Natural killer cell treated with Interleukin-12 subunit alpha and Interleukin-12 subunit beta and Interleukin-15 and Interleukin-18, amount 100 ng/mL, for 72 hours (primary cell): ENCODE measurements around the gene ADPRM. TPM values are rescaled to one million over a fixed set of nuclear protein-coding genes. Genes with fewer than 3 reads are reported as not detected.
A peak's percentile ranks its signal among the peaks of the same experiment; 100 is the strongest.

Experiments
- ATAC-seq, 2 donors: fragments of 150-1000 bp; cut with Tn5 transposase in 1 of 2; sonication (Bioruptor Pico), chemical (Tn5 transposase) in 1 of 2; 2 replicates each; pipeline ENCODE4 v1.10.0; 2021
- DNase-seq: peaks from one replicate; pipeline ENCODE4 v3.0.0; 2022; ENCODE audit warnings: low spot score
- H3K27ac Mint-ChIP-seq, 2 donors: 1 replicate in 1 of 2; 2 replicates in 1 of 2; pipeline ENCODE4 v1.8.0; 2022; ENCODE audit warnings: mixed read lengths in 2 of 2, mild to moderate bottlenecking in 1 of 2, moderate library complexity in 1 of 2
- H3K27me3 Mint-ChIP-seq, 2 donors: 1 replicate in 1 of 2; 2 replicates in 1 of 2; pipeline ENCODE4 v1.8.0; 2022; ENCODE audit warnings: mixed read lengths in 2 of 2
- H3K36me3 Mint-ChIP-seq: one replicate; pipeline ENCODE4 v1.8.0; 2022; ENCODE audit warnings: mixed read lengths
- H3K4me1 Mint-ChIP-seq, 2 donors: 1 replicate in 1 of 2; 2 replicates in 1 of 2; pipeline ENCODE4 v1.8.0; 2022; ENCODE audit warnings: low read depth in 2 of 2, mixed read lengths in 2 of 2, mild to moderate bottlenecking in 1 of 2
- H3K4me3 Mint-ChIP-seq: one replicate; pipeline ENCODE4 v1.8.0; 2022; ENCODE audit warnings: mixed read lengths
- H3K9me3 Mint-ChIP-seq: 2 replicates; pipeline ENCODE4 v1.8.0; 2022; ENCODE audit warnings: mixed read lengths
- total RNA-seq, 2 donors: library from RNA; stranded (reverse); gene quantifications; one replicate each; pipeline ENCODE4 v1.2.3, GENCODE V29; 2022

ADPRM gene
- total RNA-seq, 2 donors from 2014 or later: 7.8 to 9.4 TPM

DNA sequence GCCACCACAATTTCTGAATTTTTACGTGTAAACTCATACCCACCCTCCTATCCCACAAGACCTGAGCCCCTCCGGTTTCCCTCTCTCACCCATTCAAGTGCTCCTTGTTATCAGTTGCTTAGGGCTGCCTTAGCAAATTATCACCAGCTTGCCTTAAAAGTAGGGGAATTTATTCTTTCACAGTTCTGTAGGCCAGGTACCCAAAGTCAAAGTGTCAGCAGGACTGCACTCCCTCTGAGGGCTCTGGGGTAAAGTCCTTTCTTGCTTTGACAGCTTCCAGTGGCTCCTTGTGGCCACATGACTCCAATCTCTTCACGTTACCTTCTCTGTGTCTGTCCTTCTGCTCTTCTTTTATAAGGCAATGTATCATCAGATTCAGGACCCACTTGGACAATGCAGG is 40.3 kb downstream of the ADPRM start:
- Mint-ChIP-seq H3K27me3 (peaks cover 14 to 19% of the 10 kb centered on the region in 2 donors), H3K9me3 (no peaks in the 10 kb centered on the region), H3K27ac (no peak overlapping the region), H3K36me3 (no peaks in the 10 kb centered on the region), H3K4me1 (peaks cover 0 to 5% of the 10 kb centered on the region in 2 donors), H3K4me3 (no peak overlapping the region)
- DNase-seq (no peak), ATAC-seq (no peak)

DNA sequence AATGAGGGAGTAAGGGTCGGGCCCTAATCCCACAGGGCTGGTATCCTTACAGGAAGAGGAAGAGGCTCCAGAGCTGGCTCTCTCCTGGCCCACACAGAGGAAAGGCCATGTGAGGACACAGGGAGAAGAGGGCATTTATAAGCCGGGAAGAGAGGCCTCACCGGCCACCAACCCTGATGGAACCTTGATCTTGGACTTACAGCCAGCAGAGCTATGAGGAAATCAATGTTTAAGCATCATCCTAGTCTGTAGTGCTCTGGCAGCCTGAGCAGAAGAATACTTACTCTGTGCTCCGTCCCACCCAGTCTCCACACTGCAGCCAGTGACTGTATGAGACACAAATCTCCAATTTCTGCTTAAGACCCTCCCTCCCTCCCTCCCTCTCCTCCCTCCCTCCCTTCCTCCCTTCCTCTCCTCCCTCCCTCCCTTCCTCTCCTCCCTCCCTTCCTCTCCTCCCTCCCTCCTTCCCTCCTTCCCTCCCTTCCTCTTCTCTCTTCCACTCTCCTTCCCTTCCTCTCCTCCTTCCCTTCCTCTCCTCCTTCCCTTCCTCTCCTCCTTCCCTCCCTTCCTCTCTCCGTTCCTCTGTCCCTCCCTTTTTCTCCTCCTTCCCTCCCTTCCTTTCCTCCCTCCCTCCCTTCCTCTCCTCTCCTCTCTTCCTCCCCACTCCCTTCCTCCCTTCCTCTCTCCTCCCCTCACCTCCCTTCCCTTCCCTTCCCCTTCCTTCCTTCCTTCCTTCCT is 41.3 kb downstream of the ADPRM start:
- no peak overlapping the region for H3K27ac Mint-ChIP-seq
- H3K9me3 Mint-ChIP-seq: no peaks in the 10 kb centered on the region
- H3K4me1 Mint-ChIP-seq: peaks cover 0 to 5% of the 10 kb centered on the region in 2 donors
- ATAC-seq (no peak), DNase-seq (no peak)
- H3K4me3 Mint-ChIP-seq: no peak overlapping the region
- no peaks in the 10 kb centered on the region for H3K36me3 Mint-ChIP-seq
- peaks cover 14 to 21% of the 10 kb centered on the region in 2 donors for H3K27me3 Mint-ChIP-seq

DNA sequence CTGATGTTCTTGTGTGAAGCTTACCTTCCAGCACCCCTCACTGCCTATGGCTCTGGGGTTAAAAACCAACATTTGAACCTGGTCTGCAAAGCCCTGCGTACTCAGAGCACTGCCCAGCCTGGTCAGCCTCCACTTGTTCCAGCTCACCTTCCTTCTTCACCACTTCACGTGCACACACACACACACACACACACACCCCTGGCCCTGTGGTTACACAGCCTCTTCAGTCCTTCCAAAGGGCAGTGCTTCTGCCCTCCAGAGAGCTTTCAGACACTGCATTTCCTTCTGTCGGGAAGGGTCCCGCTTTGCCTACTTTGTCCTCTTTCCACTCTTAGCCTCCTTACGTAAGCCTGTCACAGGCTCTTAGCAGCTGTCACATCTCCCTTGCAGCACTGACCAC is 42.0 kb downstream of the ADPRM start:
- Mint-ChIP-seq H3K9me3 (no peaks in the 10 kb centered on the region), H3K27me3 (peaks cover 17 to 28% of the 10 kb centered on the region in 2 donors), H3K36me3 (no peaks in the 10 kb centered on the region), H3K4me1 (peaks cover under 1 to 5% of the 10 kb centered on the region in 2 donors), H3K4me3 (no peak overlapping the region), H3K27ac (no peak overlapping the region)
- DNase-seq (no peak), ATAC-seq (no peak)

DNA sequence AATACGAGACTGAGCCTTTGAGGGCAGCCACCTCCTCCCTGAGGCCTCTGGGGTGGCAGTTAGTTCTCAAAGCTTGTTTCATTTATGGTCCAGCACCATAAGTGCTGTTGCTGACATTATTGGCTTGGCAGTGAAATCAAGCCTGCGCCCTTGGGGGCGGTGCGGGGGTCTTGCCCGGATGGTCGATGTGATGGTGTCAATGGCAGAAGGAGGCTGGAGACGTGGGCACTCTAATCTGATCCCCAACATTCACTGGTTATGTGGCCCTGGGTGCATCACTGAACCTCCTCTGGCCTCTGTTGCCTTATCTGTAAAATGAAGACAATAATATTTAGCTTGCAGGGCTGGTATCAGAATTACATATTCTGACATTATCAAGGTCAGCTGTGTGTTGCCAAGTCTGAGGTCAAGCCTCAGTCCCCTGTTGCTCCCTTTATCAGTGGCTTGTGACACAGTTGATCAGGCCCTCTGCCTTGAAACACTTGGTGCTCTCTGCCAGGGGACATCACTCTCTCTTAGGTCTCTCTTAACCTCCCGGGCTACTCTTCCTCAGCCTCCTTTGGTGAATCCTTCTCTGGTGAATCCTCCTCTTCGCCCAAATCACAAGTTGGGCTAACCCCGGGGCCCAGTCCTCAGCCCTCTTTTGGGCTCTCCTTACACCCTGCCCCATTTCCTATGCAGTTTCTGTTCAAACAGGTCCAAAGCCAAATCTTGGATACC is 44.2 kb downstream of the ADPRM start:
- Mint-ChIP-seq H3K27me3 (peaks cover 18 to 32% of the 10 kb centered on the region in 2 donors), H3K4me1 (peaks cover 4 to 5% of the 10 kb centered on the region in 2 donors), H3K27ac (no peak overlapping the region), H3K4me3 (no peak overlapping the region), H3K36me3 (no peaks in the 10 kb centered on the region), H3K9me3 (no peaks in the 10 kb centered on the region)
- DNase-seq (no peak), ATAC-seq (peak in 1 of 2 donors; percentile 45)

DNA sequence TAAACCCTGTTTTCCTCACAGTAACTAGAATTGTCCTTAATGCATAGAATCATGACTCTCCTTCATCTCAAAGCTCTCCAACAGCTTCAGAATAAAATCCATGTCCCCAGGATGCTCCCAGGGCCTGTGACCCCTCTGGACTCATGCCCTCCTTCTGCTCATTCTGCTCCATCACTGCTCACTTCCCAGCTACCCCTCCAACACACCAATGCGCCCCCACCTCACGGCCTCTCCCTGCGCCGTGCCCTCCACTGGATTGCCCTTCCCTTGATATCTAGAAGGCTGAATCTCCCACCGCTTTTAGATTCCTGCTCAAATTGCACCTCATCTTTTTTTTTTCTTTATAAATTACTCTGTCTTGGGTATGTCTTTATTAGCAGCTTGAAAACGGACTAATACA is 45.0 kb downstream of the ADPRM start:
- ATAC-seq: no peak

DNA sequence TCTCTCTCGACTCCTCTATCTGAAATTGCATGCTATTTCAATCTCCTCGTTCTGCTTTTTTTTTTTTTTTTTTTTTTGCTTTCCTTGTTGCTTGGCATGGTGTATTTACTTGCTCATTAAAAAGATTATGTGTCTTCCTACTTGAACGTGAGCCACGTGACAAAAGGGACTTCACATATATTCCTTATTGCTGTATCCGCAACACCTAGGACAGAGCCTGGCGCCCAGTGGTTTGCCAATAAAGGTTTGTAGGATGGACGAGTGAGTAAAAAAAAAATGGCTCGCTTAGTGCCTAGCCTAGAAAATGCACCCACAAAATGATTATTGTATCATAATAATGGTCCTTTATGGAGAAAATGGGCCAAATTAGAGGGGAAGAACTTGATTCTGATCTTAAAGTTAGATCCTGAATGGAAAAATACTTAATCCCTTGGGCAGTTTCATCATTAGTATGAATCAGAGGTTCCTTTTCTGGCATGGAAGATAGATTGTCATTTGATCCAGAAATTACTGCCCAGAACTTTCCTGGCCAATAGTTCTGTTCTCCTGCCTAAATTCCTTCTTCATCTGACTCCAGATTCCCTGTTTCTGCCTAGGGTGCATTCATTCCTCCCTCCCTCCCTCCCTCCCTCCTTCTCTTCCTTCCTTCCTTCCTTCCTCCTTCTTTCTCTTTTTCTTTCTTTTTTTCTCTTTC is 46.1 kb downstream of the ADPRM start:
- no peak for ATAC-seq
- peaks cover 0 to 4% of the 10 kb centered on the region in 2 donors for H3K4me1 Mint-ChIP-seq
- no peak overlapping the region for H3K27ac Mint-ChIP-seq

More for the DNA sequence above, 45.0 kb downstream of the ADPRM start:
- Mint-ChIP-seq H3K4me1 (peaks cover 0 to 4% of the 10 kb centered on the region in 2 donors), H3K4me3 (no peak overlapping the region), H3K36me3 (no peaks in the 10 kb centered on the region), H3K9me3 (no peaks in the 10 kb centered on the region), H3K27me3 (peaks cover 18 to 36% of the 10 kb centered on the region in 2 donors), H3K27ac (no peak overlapping the region)
- DNase-seq: no peak

DNA sequence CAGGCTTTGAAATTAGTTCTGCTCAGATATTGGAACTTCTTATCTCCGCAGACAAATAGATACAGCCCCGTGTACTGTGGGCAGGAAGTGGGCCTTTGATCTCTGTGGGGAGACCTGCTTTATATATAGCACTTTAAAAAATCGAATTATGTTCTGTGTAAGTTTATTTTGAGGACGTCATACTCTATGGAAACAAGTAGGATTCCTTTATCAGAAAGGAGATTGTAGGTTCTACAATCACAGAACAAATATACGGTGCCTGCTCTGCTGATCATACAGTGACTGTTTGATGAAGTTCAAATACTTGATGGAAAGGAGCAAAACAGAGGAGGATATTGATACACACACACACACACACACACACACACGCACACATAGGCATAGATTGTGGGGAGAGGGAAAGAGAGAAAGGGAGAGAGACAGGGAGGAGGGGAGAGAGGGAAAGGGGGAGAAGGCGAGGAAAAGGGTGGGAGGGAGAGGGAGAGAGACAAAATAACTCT is 47.2 kb downstream of the ADPRM start:
- DNase-seq: no peak
- no peaks in the 10 kb centered on the region for H3K36me3 Mint-ChIP-seq
- H3K4me3 Mint-ChIP-seq: no peak overlapping the region
- peaks cover 16 to 30% of the 10 kb centered on the region in 2 donors for H3K27me3 Mint-ChIP-seq
- peaks cover 0 to 4% of the 10 kb centered on the region in 2 donors for H3K4me1 Mint-ChIP-seq
- no peak for ATAC-seq
- no peak overlapping the region for H3K27ac Mint-ChIP-seq
- no peaks in the 10 kb centered on the region for H3K9me3 Mint-ChIP-seq

More for the DNA sequence above, 46.1 kb downstream of the ADPRM start:
- no peak for DNase-seq
- H3K36me3 Mint-ChIP-seq: no peaks in the 10 kb centered on the region
- H3K27me3 Mint-ChIP-seq: peaks cover 18 to 33% of the 10 kb centered on the region in 2 donors
- H3K4me3 Mint-ChIP-seq: no peak overlapping the region
- H3K9me3 Mint-ChIP-seq: no peaks in the 10 kb centered on the region

DNA sequence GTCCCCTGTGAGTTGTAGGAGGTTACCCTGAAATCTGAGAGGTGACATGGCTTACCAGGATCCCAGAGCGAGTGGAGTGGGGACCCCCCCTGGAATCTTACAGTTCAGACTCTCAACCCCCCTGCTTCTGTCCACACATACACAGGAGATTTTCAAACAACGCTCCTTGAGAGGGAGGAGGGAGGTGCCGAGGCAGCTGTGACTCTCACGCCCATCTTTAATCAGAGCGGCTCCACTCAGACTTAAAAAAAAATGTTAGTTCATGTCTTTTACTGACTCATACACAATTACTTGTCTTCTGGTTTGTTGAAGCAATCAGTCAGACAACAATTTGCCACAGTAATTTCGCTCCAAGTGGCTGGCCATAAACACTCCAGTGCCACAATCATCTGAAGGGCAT is 47.8 kb downstream of the ADPRM start:
- H3K27me3 Mint-ChIP-seq: peaks cover 15 to 25% of the 10 kb centered on the region in 2 donors
- no peaks in the 10 kb centered on the region for H3K9me3 Mint-ChIP-seq
- peaks cover 0 to 4% of the 10 kb centered on the region in 2 donors for H3K4me1 Mint-ChIP-seq
- DNase-seq: no peak
- ATAC-seq: no peak
- no peaks in the 10 kb centered on the region for H3K36me3 Mint-ChIP-seq
- H3K27ac Mint-ChIP-seq: no peak overlapping the region
- no peak overlapping the region for H3K4me3 Mint-ChIP-seq

DNA sequence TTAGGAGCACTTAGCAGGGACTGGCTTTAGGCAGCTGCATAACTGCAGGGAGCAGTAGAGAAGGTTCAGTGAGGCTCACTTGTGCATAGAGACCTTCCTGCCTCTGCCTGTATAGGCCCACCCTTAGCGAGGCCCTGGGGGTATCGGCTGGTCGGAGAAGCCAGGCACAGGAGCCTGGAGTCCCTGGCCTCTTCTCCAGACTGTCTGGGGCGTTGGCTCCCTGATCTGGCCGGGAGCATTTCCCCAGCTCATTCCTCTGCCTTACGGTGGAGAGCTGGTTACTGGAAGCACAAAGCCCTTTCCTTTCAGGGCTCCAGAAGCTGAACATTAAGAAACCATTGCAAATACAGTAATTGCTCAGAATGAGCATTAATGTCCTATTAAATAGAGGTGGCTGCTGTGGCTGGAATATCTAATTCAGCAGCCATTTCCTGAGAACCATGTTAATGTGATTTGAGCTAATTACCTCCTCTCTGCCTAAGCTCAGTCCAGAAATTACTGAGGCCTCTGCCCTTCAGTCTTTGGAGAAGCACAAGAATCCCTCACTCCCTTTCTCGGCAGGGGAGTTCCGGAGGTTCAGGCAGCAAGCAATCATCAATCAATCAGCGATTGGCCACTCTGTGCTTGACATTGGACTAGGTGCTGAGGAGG is 51.3 kb downstream of the ADPRM start:
- no peak overlapping the region for H3K27ac Mint-ChIP-seq

DNA sequence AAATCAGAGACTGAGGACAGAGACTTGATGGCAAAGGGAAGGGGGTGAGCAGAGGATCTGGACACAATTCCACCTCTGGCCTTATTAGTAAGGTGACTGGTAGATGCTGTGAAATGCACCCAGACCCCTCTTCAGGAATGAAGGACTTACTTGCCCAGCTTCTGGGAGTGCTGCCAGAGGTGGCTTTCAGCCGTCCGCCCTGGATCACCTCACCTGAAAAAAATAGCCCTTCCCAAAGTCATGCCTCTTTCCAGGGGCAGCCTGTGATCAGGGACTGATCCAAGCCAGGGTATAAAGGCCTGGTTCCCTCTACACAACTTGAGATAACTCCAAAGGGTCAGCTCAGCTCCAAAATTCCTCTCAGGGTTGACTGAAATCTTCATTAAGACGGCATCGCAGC is 52.8 kb downstream of the ADPRM start:
- DNase-seq: no peak
- no peaks in the 10 kb centered on the region for H3K4me1 Mint-ChIP-seq

More for the DNA sequence above, 51.3 kb downstream of the ADPRM start:
- H3K4me3 Mint-ChIP-seq: no peak overlapping the region
- peaks cover 7 to 19% of the 10 kb centered on the region in 2 donors for H3K27me3 Mint-ChIP-seq
- H3K9me3 Mint-ChIP-seq: no peaks in the 10 kb centered on the region
- no peak for DNase-seq
- peaks cover 0 to 4% of the 10 kb centered on the region in 2 donors for H3K4me1 Mint-ChIP-seq
- no peak for ATAC-seq
- H3K36me3 Mint-ChIP-seq: no peaks in the 10 kb centered on the region

DNA sequence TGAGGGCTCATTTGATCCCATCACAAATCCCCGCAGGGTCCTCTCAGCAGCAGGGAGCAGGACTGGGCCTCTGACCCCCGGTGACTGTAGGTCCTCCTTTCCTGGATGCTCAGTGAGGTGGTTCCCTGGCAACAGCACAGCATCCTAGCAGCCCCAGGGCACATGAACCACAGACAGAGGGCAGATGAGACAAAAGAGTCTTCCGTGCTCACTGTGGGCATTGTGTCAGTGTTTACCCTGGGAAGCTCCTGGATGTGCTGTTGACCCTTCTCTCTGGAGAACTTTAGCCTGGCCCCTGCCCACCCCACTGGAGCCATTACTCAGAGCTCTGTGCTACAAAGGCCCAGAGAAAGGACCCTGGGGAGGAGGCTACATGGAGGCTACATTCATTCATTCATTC is 54.2 kb downstream of the ADPRM start:
- peaks cover 4 to 7% of the 10 kb centered on the region in 2 donors for H3K27me3 Mint-ChIP-seq
- H3K27ac Mint-ChIP-seq: no peak overlapping the region
- H3K4me1 Mint-ChIP-seq: no peaks in the 10 kb centered on the region
- H3K4me3 Mint-ChIP-seq: no peak overlapping the region
- DNase-seq: no peak
- no peak for ATAC-seq
- no peaks in the 10 kb centered on the region for H3K36me3 Mint-ChIP-seq
- no peaks in the 10 kb centered on the region for H3K9me3 Mint-ChIP-seq

More for the DNA sequence above, 52.8 kb downstream of the ADPRM start:
- ATAC-seq: no peak
- Mint-ChIP-seq H3K4me3 (no peak overlapping the region), H3K27ac (no peak overlapping the region), H3K27me3 (peaks cover 4 to 7% of the 10 kb centered on the region in 2 donors), H3K9me3 (no peaks in the 10 kb centered on the region), H3K36me3 (no peaks in the 10 kb centered on the region)

DNA sequence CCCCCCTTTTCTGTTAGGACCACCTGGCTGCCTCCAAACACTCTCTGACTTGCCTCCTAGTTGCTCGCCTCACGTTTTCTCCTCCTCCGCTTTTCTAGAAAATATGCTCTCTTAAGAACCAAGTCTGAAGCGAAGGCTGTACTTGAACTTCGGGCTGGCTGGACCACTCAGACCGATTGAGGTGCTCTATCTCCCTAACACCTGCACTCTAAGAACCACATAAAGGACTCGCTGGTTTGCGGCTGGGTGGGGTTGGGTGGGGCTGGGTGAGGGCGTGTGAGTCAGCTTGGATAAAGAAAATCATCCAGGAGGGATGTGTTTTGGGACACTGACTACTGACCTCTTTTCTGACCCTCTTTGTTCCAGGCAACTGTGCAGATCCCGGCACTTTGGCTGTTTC is 55.3 kb downstream of the ADPRM start:
- H3K27ac Mint-ChIP-seq: no peak overlapping the region
- no peak for ATAC-seq
- no peaks in the 10 kb centered on the region for H3K9me3 Mint-ChIP-seq
- H3K27me3 Mint-ChIP-seq: peaks cover under 1 to 4% of the 10 kb centered on the region in 2 donors
- no peak for DNase-seq
- H3K4me3 Mint-ChIP-seq: no peak overlapping the region
- no peaks in the 10 kb centered on the region for H3K4me1 Mint-ChIP-seq
- no peaks in the 10 kb centered on the region for H3K36me3 Mint-ChIP-seq

DNA sequence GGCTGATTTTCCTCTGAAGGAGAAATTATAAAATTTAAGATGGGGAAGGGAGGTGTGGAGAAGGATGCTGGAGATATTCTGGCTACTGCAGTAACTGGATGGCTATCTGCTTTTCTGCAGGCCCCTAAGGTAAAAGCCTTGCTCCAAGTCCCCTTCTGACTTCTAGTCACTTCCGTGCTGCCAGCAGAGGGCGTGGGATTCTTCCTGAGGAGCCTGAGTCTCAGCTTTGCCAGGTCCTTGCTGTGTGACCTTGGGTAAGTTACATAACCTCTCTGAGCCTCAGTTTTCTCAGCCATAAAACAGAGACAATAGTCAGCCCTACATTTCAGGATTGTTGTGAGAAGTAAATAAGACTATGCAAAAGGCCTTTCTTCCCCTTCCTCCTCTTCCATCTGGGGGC is 56.7 kb downstream of the ADPRM start:
- no peak for DNase-seq
- Mint-ChIP-seq H3K4me3 (no peak overlapping the region), H3K36me3 (no peaks in the 10 kb centered on the region), H3K27me3 (peaks cover 0 to 4% of the 10 kb centered on the region in 2 donors), H3K9me3 (no peaks in the 10 kb centered on the region), H3K27ac (no peak overlapping the region), H3K4me1 (no peaks in the 10 kb centered on the region)
- no peak for ATAC-seq
